Measurements from ENCODE around the gene PPP2CA. TPM values are rescaled to one million over a fixed set of nuclear protein-coding genes. Genes with fewer than 3 reads are reported as not detected.

The PPP2CA gene
- total and polyA plus RNA-seq, 9 of the 15 experiments (the other 6 are each of a cell fraction or from before 2014, with no cell fraction given), result 23.0 to 257 (median 109) TPM

- TF ChIP-seq CEBPB (tag; IDR thresholded peaks at IDR 0.05) (no peak), E2F3 (CRISPR knock-in tag; IDR thresholded peaks at IDR 0.05) (no peak), BRF2 (IDR thresholded peaks at IDR 0.05; ENCODE audit: borderline replicate concordance, insufficient read depth, insufficient read length) (no peak), SIN3A (IDR thresholded peaks at IDR 0.05; ENCODE audit: borderline replicate concordance in 2 of 2, control insufficient read depth in 1 of 2, low read depth in 2 of 2, low read length in 2 of 2) (no peak), SMARCA5 (IDR thresholded peaks at IDR 0.05) (no peak), MAZ (CRISPR knock-in tag; conservative IDR thresholded peaks at IDR 0.05 in 1 of 2, IDR thresholded peaks at IDR 0.05 in 1 of 2) (no peak), HDAC1 (IDR thresholded peaks at IDR 0.05) (peak in 1 of 2 experiments; percentile 44; a peak in 2 of 4 replicates), RAD21 (CRISPR knock-in tag; conservative IDR thresholded peaks at IDR 0.05 in 1 of 2, IDR thresholded peaks at IDR 0.05 in 1 of 2) (no peak), ZBTB33 (CRISPR knock-in tag; IDR thresholded peaks at IDR 0.05) (no peak), CREB5 (CRISPR knock-in tag; IDR thresholded peaks at IDR 0.05) (no peak), POLR2H (tag; IDR thresholded peaks at IDR 0.05; ENCODE audit: low read depth) (0 out of 2 replicates have a peak, but pooled peaks have one; percentile 14), HCFC1 (IDR thresholded peaks at IDR 0.05; ENCODE audit: low read depth, low read length) (no peak), FOXO4 (CRISPR knock-in tag; IDR thresholded peaks at IDR 0.05) (no peak), BCL6 (CRISPR knock-in tag; IDR thresholded peaks at IDR 0.05) (no peak), MTA3 (IDR thresholded peaks at IDR 0.05; ENCODE audit: borderline replicate concordance) (peak; percentile 29; the same call in 1 of the 2 replicates), RBBP5 (IDR thresholded peaks at IDR 0.05; ENCODE audit: borderline replicate concordance, insufficient read depth, low read length, poor library complexity, severe bottlenecking) (no peak), TCF3 (CRISPR knock-in tag; IDR thresholded peaks at IDR 0.05) (no peak), TRIM24 (IDR thresholded peaks at IDR 0.05) (no peak), CGGBP1 (CRISPR knock-in tag; IDR thresholded peaks at IDR 0.05) (0 out of 2 replicates have a peak, but pooled peaks have one; percentile 10), MED1 (CRISPR knock-in tag; IDR thresholded peaks at IDR 0.05; ENCODE audit: borderline replicate concordance) (no peak), NFYB (IDR thresholded peaks at IDR 0.05; ENCODE audit: extremely low read depth, insufficient read length) (no peak)
Observed at GRCh38 chr5:134226441-134227192, 744 bp upstream of the PPP2CA start (continued).

Data from K562 (cell line).